IPS-NIHi7 (cell line): ENCODE measurements around the gene ERFL.

Experiments used
- DNase-seq: peaks from one replicate; pipeline ENCODE4 v3.0.0; 2012; ENCODE audit warnings: mixed read lengths; ENCODE audit errors: extremely low spot score

Gene ERFL

GRCh38 chr19:41913538-41914423, 14.5 kb downstream of the ERFL start:
- peak; percentile 55 for DNase-seq

- no peak for DNase-seq
These were observed 15.2 kb downstream of the ERFL start for GRCh38 chr19:41912899-41913537.

- no peak for DNase-seq
These were observed 16.1 kb downstream of the ERFL start for GRCh38 chr19:41911889-41912731.

- no peak for DNase-seq
These were observed 17.0 kb downstream of the ERFL start for GRCh38 chr19:41910992-41911888.

GRCh38 chr19:41910240-41910991, 17.8 kb downstream of the ERFL start:
- no peak for DNase-seq

GRCh38 chr19:41909706-41910105, 18.5 kb downstream of the ERFL start:
- DNase-seq = no peak

GRCh38 chr19:41908724-41909464, 19.4 kb downstream of the ERFL start:
- no peak for DNase-seq

- DNase-seq = no peak
These were observed 20.1 kb downstream of the ERFL start for GRCh38 chr19:41907994-41908615.

- DNase-seq = no peak
These were observed 21.2 kb downstream of the ERFL start for GRCh38 chr19:41906916-41907680.

GRCh38 chr19:41906271-41906670, 22.0 kb downstream of the ERFL start:
- no peak for DNase-seq

- DNase-seq = no peak
These were observed 22.8 kb downstream of the ERFL start for GRCh38 chr19:41905273-41906002.

GRCh38 chr19:41904118-41904870, 24.0 kb downstream of the ERFL start:
- DNase-seq = no peak

GRCh38 chr19:41903193-41903953, 24.9 kb downstream of the ERFL start:
- no peak for DNase-seq

GRCh38 chr19:41902594-41902993, 25.7 kb downstream of the ERFL start:
- DNase-seq = no peak

- no peak for DNase-seq
These were observed 26.4 kb downstream of the ERFL start for GRCh38 chr19:41901707-41902360.

- no peak for DNase-seq
These were observed 30.0 kb downstream of the ERFL start for GRCh38 chr19:41898235-41898634.
